ENCODE measurements around the gene CFAP141. TPM values are rescaled to one million over a fixed set of nuclear protein-coding genes. Genes with fewer than 3 reads are reported as not detected.

The CFAP141 gene
- total RNA-seq, 1 experiment from 2014 or later = not detected

DNA sequence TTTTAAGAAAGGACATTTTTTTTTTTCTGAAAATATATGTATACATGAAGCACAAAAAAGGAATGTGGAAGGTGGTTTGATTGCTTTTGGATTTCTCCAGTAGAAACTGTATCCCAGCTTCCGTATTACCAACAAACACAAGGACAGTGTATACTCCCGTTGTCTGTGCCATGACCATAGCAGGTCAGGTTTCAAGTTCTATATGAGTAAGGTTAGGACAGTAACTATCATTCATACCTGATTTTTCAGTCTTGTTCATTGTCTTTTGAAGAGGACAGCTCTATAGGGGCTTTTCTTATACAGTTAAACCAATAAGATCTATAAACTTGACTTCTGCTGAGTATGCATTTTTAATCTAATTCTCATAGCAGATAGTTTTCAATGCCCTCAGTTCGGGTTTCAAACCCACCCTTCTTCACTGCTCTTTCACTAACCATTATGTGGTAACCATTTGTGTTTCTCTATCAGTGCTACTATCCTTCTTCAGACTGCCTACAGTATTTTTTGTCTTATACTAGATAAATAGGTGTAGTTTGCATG is 34.2 kb upstream of the CFAP141 start:
- Histone ChIP-seq H3K27me3 (ENCODE audit: insufficient read depth, low read length) (no peaks in the 10 kb centered on the region), H3K9me2 (ENCODE audit: insufficient read depth) (no peaks in the 10 kb centered on the region), H2AFZ (ENCODE audit: low read depth, low read length, poor library complexity, severe bottlenecking) (no peak overlapping the region), H4K20me1 (ENCODE audit: insufficient read depth) (peaks cover 13% of the 10 kb centered on the region; the same call in 1 of the 2 replicates), H3K27ac (ENCODE audit: low read depth, low read length) (no peak overlapping the region), H3K4me1 (ENCODE audit: control insufficient read depth in 1 of 2, insufficient read depth in 2 of 2, low read length in 2 of 2) (no peaks in the 10 kb centered on the region), H3K4me2 (ENCODE audit: low read length) (no peak overlapping the region), H3K9ac (ENCODE audit: low read length) (no peak overlapping the region), H3K79me2 (ENCODE audit: insufficient read depth, low read length) (peaks cover 79% of the 10 kb centered on the region), H3K36me3 (ENCODE audit: control insufficient read depth in 1 of 2, insufficient read depth in 2 of 2, low read length in 2 of 2) (peaks cover 66 to 83% of the 10 kb centered on the region in 2 experiments), H3K9me3 (ENCODE audit: control insufficient read depth in 1 of 2, insufficient read depth in 1 of 2, low read depth in 1 of 2, low read length in 2 of 2) (no peaks in the 10 kb centered on the region), H3K4me3 (replicated peaks in 1 of 2; ENCODE audit: low read depth in 1 of 2, low read length in 2 of 2) (no peak overlapping the region)
- ATAC-seq (no peak), DNase-seq (ENCODE audit: low read depth, low spot score) (no peak)
- intact Hi-C loops (cut with micrococcal nuclease) = no loop called here
- TF ChIP-seq TCF7L2 (IDR thresholded peaks at IDR 0.05; ENCODE audit: borderline replicate concordance, extremely low read depth, insufficient read depth, insufficient read length) (no peak), ELF1 (IDR thresholded peaks at IDR 0.05; ENCODE audit: borderline replicate concordance, low read depth) (no peak), YY1 (IDR thresholded peaks at IDR 0.05; ENCODE audit: extremely low read depth, insufficient replicate concordance, low read depth, low read length) (no peak), EGR1 (IDR thresholded peaks at IDR 0.05; ENCODE audit: low read depth) (no peak), CBX3 (IDR thresholded peaks at IDR 0.05; ENCODE audit: low read depth) (no peak)
- ChIA-PET RAD21 (ENCODE audit: low non-redundant PET in 1 of 2, low total read pairs in 2 of 2, uncharacterized antibody in 2 of 2, unreplicated experiment in 2 of 2) (no interaction called here), POLR2A (no interaction called here), CTCF (no interaction called here)
- BruUV-seq (replicated peaks) = no TSS peak

- H3K4me3 ChIP-seq (replicated peaks in 1 of 2; ENCODE audit: low read depth in 1 of 2, low read length in 2 of 2) = no peak overlapping the region
- peaks cover 86% of the 10 kb centered on the region for H3K79me2 ChIP-seq (ENCODE audit: insufficient read depth, low read length)
- BruUV-seq (replicated peaks) = no TSS peak
These were observed 33.4 kb upstream of the CFAP141 start for GRCh38 chr1:154239491-154239890.

More at GRCh38 chr1:154239491-154239890, 33.4 kb upstream of the CFAP141 start:
- intact Hi-C loops (cut with micrococcal nuclease) = no loop called here
- H3K27me3 ChIP-seq (ENCODE audit: insufficient read depth, low read length) = no peaks in the 10 kb centered on the region
- H3K9me3 ChIP-seq (ENCODE audit: control insufficient read depth in 1 of 2, insufficient read depth in 1 of 2, low read depth in 1 of 2, low read length in 2 of 2) = no peaks in the 10 kb centered on the region
- H3K36me3 ChIP-seq (ENCODE audit: control insufficient read depth in 1 of 2, insufficient read depth in 2 of 2, low read length in 2 of 2) = peaks cover 68 to 83% of the 10 kb centered on the region in 2 experiments
- H3K9me2 ChIP-seq (ENCODE audit: insufficient read depth) = no peaks in the 10 kb centered on the region
- ChIA-PET RAD21 (ENCODE audit: low non-redundant PET in 1 of 2, low total read pairs in 2 of 2, uncharacterized antibody in 2 of 2, unreplicated experiment in 2 of 2) (no interaction called here), POLR2A (no interaction called here), CTCF (no interaction called here)
- ATAC-seq (no peak), DNase-seq (ENCODE audit: low read depth, low spot score) (no peak)
- H3K4me2 ChIP-seq (ENCODE audit: low read length) = no peak overlapping the region
- no peak overlapping the region for H2AFZ ChIP-seq (ENCODE audit: low read depth, low read length, poor library complexity, severe bottlenecking)
- peaks cover 13% of the 10 kb centered on the region; the same call in 1 of the 2 replicates for H4K20me1 ChIP-seq (ENCODE audit: insufficient read depth)
- TF ChIP-seq SP1 (IDR thresholded peaks at IDR 0.05; ENCODE audit: low read depth) (no peak), CEBPB (IDR thresholded peaks at IDR 0.05; ENCODE audit: low read depth) (no peak)
- no peaks in the 10 kb centered on the region for H3K4me1 ChIP-seq (ENCODE audit: control insufficient read depth in 1 of 2, insufficient read depth in 2 of 2, low read length in 2 of 2)
- no peak overlapping the region for H3K9ac ChIP-seq (ENCODE audit: low read length)
- H3K27ac ChIP-seq (ENCODE audit: low read depth, low read length) = no peak overlapping the region

All from HCT116 (cell line).